Measurements from ENCODE around the gene LRP5. TPM values are rescaled to one million over a fixed set of nuclear protein-coding genes. Genes with fewer than 3 reads are reported as not detected.

The LRP5 gene
- total RNA-seq, 1 experiment from 2014 or later, result 55.2 TPM

GRCh38 chr11:68303982-68304780 lies 8.2 kb upstream of the LRP5 start:
- peaks cover 0 to 8% of the 10 kb centered on the region in 2 experiments; a peak in 2 of 4 replicates for H3K9me3 ChIP-seq (ENCODE audit: control insufficient read depth in 1 of 2, insufficient read depth in 1 of 2, low read depth in 1 of 2, low read length in 2 of 2)
- H3K79me2 ChIP-seq (ENCODE audit: insufficient read depth, low read length), result no peaks in the 10 kb centered on the region
- no peak overlapping the region for H3K9ac ChIP-seq (ENCODE audit: low read length)
- CTCF ChIA-PET, result no interaction called here
- H3K36me3 ChIP-seq (ENCODE audit: control insufficient read depth in 1 of 2, insufficient read depth in 2 of 2, low read length in 2 of 2), result no peaks in the 10 kb centered on the region
- no peak overlapping the region for H3K4me2 ChIP-seq (ENCODE audit: low read length)
- intact Hi-C loops (cut with micrococcal nuclease), result no loop called here
- no peak overlapping the region for H3K27ac ChIP-seq (ENCODE audit: low read depth, low read length)
- no peak for TF ChIP-seq CBX3 (IDR thresholded peaks at IDR 0.05; ENCODE audit: low read depth)
- no peak for TF ChIP-seq ZBTB33 (IDR thresholded peaks at IDR 0.05; ENCODE audit: extremely low read depth, insufficient replicate concordance, low read length)
- TF ChIP-seq FOSL1 (IDR thresholded peaks at IDR 0.05; ENCODE audit: low read depth), result no peak
- no peak for TF ChIP-seq SRF (IDR thresholded peaks at IDR 0.05; ENCODE audit: low read depth)
- no peak for TF ChIP-seq SP1 (IDR thresholded peaks at IDR 0.05; ENCODE audit: low read depth)
- no peak for TF ChIP-seq EZH2phosphoT487 (IDR thresholded peaks at IDR 0.05; ENCODE audit: borderline replicate concordance)
- no peak for TF ChIP-seq EGR1 (IDR thresholded peaks at IDR 0.05; ENCODE audit: low read depth)
- no peak for TF ChIP-seq CEBPB (IDR thresholded peaks at IDR 0.05; ENCODE audit: low read depth)
- TF ChIP-seq POLR2A (IDR thresholded peaks at IDR 0.05; ENCODE audit: borderline replicate concordance, extremely low read depth, insufficient read depth, insufficient read length), result no peak
- TF ChIP-seq, protein P1, sequence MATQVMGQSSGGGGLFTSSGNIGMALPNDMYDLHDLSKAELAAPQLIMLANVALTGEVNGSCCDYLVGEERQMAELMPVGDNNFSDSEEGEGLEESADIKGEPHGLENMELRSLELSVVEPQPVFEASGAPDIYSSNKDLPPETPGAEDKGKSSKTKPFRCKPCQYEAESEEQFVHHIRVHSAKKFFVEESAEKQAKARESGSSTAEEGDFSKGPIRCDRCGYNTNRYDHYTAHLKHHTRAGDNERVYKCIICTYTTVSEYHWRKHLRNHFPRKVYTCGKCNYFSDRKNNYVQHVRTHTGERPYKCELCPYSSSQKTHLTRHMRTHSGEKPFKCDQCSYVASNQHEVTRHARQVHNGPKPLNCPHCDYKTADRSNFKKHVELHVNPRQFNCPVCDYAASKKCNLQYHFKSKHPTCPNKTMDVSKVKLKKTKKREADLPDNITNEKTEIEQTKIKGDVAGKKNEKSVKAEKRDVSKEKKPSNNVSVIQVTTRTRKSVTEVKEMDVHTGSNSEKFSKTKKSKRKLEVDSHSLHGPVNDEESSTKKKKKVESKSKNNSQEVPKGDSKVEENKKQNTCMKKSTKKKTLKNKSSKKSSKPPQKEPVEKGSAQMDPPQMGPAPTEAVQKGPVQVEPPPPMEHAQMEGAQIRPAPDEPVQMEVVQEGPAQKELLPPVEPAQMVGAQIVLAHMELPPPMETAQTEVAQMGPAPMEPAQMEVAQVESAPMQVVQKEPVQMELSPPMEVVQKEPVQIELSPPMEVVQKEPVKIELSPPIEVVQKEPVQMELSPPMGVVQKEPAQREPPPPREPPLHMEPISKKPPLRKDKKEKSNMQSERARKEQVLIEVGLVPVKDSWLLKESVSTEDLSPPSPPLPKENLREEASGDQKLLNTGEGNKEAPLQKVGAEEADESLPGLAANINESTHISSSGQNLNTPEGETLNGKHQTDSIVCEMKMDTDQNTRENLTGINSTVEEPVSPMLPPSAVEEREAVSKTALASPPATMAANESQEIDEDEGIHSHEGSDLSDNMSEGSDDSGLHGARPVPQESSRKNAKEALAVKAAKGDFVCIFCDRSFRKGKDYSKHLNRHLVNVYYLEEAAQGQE (IDR thresholded peaks at IDR 0.05; ENCODE audit: low read depth), result no peak
- no peak for TF ChIP-seq JUND (IDR thresholded peaks at IDR 0.05)
- no peak for TF ChIP-seq CTCF (IDR thresholded peaks at IDR 0.05 in 2 of 3, conservative IDR thresholded peaks at IDR 0.05 in 1 of 3; ENCODE audit: borderline replicate concordance in 1 of 3, insufficient read depth in 1 of 3, low read depth in 2 of 3, low read length in 2 of 3)
- TF ChIP-seq ELF1 (IDR thresholded peaks at IDR 0.05; ENCODE audit: borderline replicate concordance, low read depth), result no peak
- no peak for TF ChIP-seq TCF7L2 (IDR thresholded peaks at IDR 0.05; ENCODE audit: borderline replicate concordance, extremely low read depth, insufficient read depth, insufficient read length)
- TF ChIP-seq ZFX (IDR thresholded peaks at IDR 0.05), result no peak
- no peak for TF ChIP-seq RAD21 (IDR thresholded peaks at IDR 0.05; ENCODE audit: low read depth)
- TF ChIP-seq ATF3 (IDR thresholded peaks at IDR 0.05), result no peak
- TF ChIP-seq YY1 (IDR thresholded peaks at IDR 0.05; ENCODE audit: extremely low read depth, insufficient replicate concordance, low read depth, low read length), result no peak
- no peaks in the 10 kb centered on the region for H4K20me1 ChIP-seq (ENCODE audit: insufficient read depth)
- peaks cover 15 to 16% of the 10 kb centered on the region in 2 experiments for H3K4me1 ChIP-seq (ENCODE audit: control insufficient read depth in 1 of 2, insufficient read depth in 2 of 2, low read length in 2 of 2)
- no peaks in the 10 kb centered on the region for H3K9me2 ChIP-seq (ENCODE audit: insufficient read depth)
- RAD21 ChIA-PET (ENCODE audit: low non-redundant PET in 1 of 2, low total read pairs in 2 of 2, uncharacterized antibody in 2 of 2, unreplicated experiment in 2 of 2), result no interaction called here
- no peak for ATAC-seq
- no peak overlapping the region for H2AFZ ChIP-seq (ENCODE audit: low read depth, low read length, poor library complexity, severe bottlenecking)
- no TSS peak for BruUV-seq (replicated peaks)
- H3K27me3 ChIP-seq (ENCODE audit: insufficient read depth, low read length), result no peaks in the 10 kb centered on the region
- DNase-seq (ENCODE audit: low read depth, low spot score), result no peak
- POLR2A ChIA-PET, result no interaction called here
- H3K4me3 ChIP-seq (replicated peaks in 1 of 2; ENCODE audit: low read depth in 1 of 2, low read length in 2 of 2), result no peak overlapping the region

Measured in HCT116 (cell line).